VCaP (cell line): ENCODE results near the gene ZBTB46.

ENCODE experiments used
- H3K27ac ChIP-seq: fragments of 450-650 bp; 2 replicates; pipeline ENCODE4 v1.5.1; 2017
- TF ChIP-seq, protein P1 (sequence below): fragments of 450-650 bp; conservative IDR thresholded peaks from 2 replicates; pipeline ENCODE4 v1.5.1; 2017; ENCODE audit warnings: mild to moderate bottlenecking, moderate library complexity

Gene ZBTB46

DNA sequence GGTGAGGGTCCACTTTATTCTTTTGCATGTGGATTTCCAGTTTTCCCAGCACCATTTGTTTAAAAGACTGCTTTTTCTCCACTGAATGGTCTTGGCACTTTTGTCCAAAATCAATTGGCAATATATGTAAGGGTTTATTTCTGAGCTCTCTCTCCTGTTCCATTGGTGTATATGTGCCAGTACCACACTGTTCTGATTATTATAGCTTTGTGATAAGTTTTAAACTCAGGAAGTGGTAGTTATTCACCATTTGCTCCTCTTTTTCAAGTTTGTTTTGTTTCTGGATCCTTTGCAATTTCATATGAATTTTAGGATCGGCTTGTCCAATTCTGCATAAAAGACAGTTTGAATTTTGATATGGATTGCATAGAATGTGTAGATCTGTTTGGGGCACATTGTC lies 118.9 kb downstream of the ZBTB46 start:
- TF ChIP-seq, protein P1, sequence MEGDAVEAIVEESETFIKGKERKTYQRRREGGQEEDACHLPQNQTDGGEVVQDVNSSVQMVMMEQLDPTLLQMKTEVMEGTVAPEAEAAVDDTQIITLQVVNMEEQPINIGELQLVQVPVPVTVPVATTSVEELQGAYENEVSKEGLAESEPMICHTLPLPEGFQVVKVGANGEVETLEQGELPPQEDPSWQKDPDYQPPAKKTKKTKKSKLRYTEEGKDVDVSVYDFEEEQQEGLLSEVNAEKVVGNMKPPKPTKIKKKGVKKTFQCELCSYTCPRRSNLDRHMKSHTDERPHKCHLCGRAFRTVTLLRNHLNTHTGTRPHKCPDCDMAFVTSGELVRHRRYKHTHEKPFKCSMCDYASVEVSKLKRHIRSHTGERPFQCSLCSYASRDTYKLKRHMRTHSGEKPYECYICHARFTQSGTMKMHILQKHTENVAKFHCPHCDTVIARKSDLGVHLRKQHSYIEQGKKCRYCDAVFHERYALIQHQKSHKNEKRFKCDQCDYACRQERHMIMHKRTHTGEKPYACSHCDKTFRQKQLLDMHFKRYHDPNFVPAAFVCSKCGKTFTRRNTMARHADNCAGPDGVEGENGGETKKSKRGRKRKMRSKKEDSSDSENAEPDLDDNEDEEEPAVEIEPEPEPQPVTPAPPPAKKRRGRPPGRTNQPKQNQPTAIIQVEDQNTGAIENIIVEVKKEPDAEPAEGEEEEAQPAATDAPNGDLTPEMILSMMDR = no peak
- H3K27ac ChIP-seq = no peak overlapping the region

DNA sequence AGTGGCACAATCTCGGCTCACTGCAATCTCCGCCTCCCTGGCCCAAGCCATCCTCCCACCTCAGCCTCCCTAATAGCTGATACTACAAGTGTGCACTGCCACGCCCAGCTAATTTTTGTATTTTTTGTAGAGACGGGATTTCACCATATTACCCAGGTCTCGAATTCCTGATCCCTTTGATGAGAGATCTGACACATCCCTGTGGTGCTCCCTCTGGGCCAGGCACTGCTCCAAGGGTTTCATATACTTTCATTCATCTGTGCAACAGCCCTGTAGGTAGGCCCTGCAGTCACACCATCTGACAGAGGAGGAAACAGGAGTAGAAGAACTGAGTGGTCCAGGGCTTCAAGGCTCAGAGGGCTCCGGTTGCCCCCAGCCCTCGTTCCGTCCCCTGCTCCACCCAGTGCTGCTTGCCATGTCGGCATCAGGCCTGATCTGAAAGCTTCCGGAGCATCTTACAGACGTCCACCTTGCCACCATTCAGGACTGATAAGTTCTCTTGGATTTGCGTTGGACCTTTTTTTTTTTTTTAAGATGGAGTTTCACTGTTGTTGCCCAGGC lies 119.9 kb downstream of the ZBTB46 start:
- no peak overlapping the region for H3K27ac ChIP-seq
- TF ChIP-seq, protein P1 = no peak

DNA sequence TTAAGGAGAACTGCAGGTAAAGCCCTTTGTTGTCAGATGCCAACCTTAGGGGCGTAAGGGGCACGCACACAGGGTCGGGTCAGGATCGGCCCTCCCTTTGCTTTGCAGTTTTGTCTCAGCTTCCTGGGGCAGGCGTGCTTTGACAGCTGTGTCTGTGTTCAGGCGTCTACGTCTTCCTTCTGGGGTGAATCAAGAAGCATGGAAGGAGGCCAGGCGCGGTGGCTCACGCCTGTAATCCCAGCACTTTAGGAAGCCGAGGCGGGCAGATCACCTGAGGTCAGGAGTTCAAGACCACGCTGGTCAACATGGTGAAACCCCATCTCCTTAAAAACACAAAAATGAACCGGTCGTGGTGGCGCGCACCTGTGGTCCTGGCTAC lies 121.9 kb downstream of the ZBTB46 start:
- TF ChIP-seq, protein P1 = no peak
- peak overlapping the region; percentile 96; the same call in 1 of the 2 replicates for H3K27ac ChIP-seq

DNA sequence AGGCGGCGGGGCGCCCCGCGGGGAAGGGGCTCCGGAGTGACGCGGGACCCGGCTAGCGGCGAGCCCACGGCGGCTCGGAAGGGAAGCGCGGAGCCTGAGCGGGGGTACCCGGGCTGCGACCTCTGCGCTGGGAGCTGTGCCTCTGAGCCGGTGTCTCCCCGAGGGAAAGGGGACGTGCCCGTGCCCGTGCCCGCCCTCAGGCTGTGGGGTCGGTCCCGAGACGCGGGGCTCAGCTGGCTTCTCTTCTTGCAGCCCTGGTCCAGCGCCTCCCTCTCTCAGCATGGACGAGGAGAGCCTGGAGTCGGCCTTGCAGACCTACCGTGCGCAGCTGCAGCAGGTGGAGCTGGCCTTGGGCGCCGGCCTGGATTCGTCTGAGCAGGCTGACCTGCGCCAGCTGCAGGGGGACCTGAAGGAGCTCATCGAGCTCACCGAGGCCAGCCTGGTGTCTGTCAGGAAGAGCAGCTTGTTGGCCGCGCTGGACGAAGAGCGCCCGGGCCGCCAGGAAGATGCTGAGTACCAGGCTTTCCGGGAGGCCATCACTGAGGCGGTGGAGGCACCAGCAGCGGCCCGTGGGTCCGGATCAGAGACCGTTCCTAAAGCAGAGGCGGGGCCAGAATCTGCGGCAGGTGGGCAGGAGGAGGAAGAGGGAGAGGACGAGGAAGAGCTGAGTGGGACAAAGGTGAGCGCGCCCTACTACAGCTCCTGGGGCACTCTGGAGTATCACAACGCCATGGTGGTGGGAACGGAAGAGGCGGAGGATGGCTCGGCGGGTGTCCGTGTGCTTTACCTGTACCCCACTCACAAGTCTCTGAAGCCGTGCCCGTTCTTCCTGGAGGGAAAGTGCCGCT lies 122.5 kb downstream of the ZBTB46 start:
- TF ChIP-seq, protein P1 = no peak
- peak overlapping the region; percentile 96 for H3K27ac ChIP-seq

DNA sequence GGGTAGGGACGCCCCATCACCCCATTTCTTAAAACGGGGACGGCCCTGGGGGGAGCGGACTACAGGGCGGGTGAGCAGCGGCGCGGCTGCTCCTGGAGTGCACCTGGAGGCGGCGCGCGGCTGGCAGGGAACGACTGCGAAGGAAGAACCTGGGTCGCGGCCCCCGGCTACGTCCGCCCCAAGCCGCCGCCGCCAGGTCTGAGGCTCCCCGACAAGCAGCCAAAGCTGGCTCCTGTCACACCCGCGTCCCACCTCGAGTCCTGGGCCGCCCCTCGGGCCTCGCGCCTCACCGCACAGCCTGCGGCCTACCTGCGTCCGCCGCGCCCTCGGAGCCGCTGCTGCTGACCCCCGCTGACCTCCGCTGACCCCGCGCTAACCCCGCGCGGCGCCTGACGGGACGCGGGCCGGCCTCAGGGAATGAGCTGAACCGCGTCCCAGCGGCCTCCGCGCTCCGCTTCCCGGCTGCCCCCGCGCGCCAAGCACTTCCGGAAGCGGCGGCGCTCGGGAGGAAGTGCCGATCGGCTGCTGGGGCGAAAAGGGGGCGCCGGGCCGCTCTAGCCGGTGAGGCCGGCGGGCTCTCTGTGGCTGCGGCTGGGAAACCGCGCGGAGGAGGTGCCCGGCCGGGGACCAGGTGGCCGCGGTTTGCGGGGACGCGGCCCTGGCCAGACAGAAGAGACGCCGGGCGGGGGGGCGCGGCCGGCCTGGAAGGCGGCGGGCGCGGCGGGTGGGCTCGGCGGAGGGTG lies 123.3 kb downstream of the ZBTB46 start, which contains the start of the genes ARFRP1 and ZGPAT:
ARFRP1 (minus strand) TSS at position 419 of the 743 bp plus-strand sequence. CDS start 885 bp downstream, outside the sequence.
ZGPAT (plus strand) TSS at position 482 of the 743 bp plus-strand sequence. CDS start 542 bp downstream, outside the sequence.
- H3K27ac ChIP-seq = peak within 1 kb of the TSS; percentile 96
- TF ChIP-seq, protein P1 = no peak

DNA sequence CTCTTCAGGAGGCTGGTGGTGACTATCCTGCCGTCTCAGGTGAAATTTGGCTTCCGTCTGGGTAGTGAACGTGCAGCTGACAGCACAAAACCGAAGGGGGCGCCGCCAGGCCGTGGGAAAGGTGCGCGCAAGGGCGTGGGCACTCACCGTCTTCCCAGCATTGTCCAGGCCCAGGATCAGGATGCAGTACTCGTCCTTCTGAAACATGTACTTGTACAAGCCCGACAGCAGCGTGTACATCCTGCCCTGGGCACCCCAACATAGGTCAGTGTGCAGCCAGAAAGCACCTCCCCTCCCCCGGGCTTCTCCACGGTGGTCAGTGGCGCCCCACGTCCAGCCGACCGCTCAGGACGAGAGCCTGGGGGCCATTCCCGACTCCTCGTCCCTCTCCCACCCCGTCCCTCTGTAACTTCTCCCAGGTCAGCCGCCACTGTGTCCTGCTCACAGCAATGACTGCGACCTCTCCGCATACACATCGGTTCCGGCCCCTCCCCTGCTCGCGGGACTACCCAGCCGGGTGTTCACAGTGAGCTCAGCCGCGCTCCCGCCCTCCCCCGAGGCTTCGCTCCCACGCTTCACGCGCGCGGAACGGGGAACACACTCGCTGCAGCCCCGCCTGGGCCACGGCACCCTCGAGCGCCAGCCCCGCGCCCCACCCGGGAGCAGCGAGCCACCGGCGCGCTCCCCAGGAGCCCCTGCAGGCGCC lies 124.1 kb downstream of the ZBTB46 start:
- TF ChIP-seq, protein P1 = peak; percentile 73
- H3K27ac ChIP-seq = peak overlapping the region; percentile 96
